ENCODE measurements around the gene ACER2.

DNA sequence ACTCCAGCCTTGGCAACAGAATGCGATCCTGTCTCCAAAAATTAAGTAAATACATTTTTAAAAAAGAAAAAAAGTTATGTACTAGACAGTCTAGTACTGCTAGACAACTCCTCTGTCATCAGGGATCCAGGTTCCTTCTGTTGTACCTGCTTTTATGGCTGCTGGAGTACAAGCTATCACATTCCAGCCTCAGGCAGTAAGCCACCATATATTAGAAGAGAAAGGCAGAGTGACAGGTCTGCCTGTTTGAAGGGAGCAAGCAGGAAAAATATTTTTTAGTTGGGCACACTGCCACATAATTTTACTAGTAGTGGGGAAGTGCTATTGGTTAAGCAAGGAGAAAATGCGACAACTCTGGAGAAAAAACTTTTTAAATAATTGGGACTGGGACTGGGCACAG lies 39.7 kb upstream of the ACER2 start:
- TF ChIP-seq, protein P1, sequence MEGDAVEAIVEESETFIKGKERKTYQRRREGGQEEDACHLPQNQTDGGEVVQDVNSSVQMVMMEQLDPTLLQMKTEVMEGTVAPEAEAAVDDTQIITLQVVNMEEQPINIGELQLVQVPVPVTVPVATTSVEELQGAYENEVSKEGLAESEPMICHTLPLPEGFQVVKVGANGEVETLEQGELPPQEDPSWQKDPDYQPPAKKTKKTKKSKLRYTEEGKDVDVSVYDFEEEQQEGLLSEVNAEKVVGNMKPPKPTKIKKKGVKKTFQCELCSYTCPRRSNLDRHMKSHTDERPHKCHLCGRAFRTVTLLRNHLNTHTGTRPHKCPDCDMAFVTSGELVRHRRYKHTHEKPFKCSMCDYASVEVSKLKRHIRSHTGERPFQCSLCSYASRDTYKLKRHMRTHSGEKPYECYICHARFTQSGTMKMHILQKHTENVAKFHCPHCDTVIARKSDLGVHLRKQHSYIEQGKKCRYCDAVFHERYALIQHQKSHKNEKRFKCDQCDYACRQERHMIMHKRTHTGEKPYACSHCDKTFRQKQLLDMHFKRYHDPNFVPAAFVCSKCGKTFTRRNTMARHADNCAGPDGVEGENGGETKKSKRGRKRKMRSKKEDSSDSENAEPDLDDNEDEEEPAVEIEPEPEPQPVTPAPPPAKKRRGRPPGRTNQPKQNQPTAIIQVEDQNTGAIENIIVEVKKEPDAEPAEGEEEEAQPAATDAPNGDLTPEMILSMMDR (IDR thresholded peaks at IDR 0.05) = no peak
- TF ChIP-seq POLR2A (IDR thresholded peaks at IDR 0.05) = no peak
